ENCODE results near the gene HBEGF.
A peak's percentile ranks its signal among the peaks of the same experiment; 100 is the strongest.
"Not testable (repeated sequence)": the region's sequence is repeated elsewhere in the genome, so short reads cannot be mapped to it uniquely, and the experiment has no call there.

The HBEGF gene

DNA sequence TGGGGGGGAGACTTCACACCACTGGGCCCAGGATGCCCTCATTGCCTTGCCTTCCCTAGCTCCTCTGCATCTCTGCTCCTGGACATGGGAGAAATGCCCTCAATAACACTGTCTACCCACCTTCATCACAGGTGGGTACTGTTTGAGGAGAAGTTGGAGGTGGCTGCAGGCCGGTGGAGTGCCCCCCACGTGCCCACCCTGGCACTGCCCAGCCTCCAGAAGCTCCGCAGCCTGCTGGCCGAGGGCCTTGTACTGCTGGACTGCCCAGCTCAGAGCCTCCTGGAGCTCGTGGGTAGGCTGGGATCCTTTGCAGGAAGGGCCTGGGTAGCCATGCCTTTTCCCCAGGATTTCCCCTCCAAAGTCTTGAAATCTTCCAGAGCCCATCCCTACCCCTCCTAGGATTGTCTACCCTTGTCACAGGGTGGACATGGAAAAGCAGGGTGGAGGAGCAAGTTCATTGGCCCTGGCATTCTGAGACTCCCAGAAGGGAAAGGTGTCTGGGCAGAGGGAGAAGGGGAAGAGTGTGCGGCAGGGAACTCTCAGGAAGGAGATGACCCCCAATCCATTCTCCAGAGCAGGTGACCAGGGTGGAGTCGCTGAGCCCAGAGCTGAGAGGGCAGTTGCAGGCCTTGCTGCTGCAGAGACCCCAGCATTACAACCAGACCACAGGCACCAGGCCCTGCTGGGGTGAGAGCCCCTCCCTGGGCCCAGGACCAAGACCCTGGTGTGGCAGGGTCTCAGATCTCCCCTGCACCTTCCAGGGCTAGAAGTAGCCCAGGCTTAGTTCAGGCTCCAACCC lies 14.5 kb upstream of the HBEGF start:
- no peak for DNase-seq

DNA sequence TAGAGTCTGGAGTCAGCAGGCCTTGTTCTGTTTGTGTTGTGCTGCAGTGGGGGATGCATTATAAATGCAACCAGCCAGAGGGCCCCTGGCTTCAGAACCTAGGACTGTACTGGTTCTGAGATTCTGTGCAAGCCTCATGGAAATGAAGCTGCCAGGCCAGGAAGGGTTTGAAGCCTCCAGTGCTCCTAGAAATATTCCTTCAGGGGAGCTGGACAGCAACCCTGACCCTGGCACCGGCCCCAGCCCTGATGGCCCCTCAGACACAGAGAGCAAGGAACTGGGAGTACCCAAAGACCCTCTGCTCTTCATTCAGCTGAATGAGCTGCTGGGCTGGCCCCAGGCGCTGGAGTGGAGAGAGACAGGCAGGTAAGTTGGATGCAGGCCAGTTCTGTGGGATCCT lies 13.7 kb upstream of the HBEGF start, which contains the start of gene SLC4A9:
SLC4A9 (plus strand) TSS at position 94 of the 400 bp plus-strand sequence; CDS start at position 137, 43 bp downstream.
- no peak for DNase-seq

GRCh38 chr5:140358738-140359310 lies 12.4 kb upstream of the HBEGF start:
- DNase-seq, result no peak

- peak; percentile 40 to 80 (median 58) for DNase-seq
Measured at GRCh38 chr5:140357726-140358093, 11.3 kb upstream of the HBEGF start.

DNA sequence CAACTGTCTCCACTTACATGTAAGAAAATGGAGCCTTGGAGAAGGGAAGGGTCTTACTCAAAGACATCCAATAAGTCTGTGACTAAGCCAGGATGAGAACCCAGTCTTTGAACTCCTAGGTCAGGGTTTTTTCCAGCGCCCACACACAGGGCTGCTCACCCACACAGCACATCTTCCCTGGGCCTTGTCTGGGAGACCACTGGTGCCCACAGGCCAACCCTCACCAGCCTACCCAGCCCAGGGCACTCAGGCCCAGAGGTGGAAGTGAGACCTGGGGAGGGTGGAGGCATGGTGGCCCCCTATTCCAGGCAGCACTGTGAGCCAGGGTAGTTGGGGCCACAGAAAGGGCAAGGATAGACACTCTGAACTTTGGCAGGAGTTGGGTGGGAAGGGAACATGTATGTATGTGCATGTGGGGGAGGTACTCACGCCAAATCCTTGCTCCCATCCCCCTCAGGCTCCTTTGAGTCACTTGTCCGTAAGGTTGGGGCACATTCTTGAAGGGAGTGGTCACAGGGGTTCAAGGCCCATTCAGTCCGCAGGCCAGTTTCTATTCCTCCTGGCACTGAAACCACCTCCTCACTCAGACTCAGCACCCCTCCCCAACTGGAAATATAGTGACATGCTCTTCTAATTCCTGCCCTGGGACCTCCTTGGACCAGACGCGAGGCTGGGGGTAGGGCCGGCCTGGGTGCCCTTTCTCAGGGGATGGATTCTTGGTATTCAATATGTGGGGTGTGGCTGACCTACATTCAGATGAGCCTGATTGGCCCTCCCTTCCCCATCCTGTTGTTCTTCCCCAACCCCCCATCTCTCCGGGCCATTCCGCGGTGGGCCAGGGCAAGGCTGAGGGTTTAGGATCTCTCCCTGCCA lies 10.7 kb upstream of the HBEGF start:
- no peak for DNase-seq

DNA sequence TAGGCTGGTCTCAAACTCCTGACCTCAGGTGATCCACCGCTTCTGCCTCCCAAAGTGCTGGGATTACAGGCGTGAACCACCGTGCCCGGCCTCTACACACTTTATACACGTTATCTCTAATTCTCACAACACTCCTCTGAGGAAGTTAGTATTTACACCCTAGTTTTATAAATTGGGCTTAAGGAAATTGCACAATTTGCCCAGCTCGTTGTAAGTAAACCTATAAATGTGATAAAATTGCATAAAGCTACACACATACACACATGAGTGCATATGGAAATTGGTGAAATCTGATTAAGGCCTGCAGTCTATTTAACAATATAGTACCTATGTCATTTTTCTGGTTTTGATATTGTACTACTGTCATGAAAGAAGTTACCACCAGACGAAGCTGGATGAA lies 9.1 kb upstream of the HBEGF start:
- no peak for DNase-seq

- DNase-seq, result peak in 2 of 5 experiments; percentile 60 to 65
Measured at GRCh38 chr5:140351609-140352334, 5.4 kb upstream of the HBEGF start.

DNA sequence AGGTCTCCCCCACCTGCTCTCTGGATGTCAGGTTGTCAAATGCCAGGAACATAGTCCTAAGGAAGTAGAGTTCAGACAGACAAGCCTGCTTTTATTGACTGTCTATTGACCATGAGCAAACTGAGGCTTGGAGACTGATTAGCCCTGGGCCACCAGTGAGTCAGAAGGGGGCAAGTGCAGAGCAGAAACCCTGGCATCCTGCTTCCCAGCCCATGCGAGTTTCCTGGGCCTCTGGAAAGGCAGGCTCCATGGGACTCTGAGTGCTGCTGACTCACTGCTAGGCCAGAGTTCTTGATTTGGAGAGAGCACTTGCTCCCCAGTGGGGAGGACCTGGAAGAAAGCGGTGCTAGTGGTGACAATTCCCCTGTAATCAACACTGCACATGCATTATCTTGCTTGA lies 2.8 kb upstream of the HBEGF start:
- no peak for DNase-seq

GRCh38 chr5:140348104-140348503 lies 1.7 kb upstream of the HBEGF start:
- no peak for DNase-seq

DNA sequence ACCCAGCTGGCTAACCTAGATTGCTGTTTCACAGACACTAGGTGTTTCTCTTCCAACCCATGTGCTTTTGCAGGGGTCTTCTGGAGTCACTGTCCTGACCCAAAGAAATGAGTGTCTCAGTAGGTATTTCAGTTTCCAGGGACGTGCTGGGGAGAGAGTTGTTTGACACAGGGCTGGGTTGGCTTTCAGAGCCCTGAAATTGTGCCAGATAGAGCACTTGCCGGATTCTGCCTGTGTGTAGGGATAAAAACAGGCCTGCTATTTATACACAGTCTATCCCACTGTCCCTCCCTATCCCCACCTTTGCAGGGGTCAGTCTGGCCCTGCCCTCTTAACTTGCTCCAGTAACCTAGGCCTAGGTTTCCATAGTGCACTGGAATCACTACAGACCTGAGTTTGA lies 957 bp upstream of the HBEGF start:
- no peak for DNase-seq

- DNase-seq, result no peak
Measured at GRCh38 chr5:140345919-140346347, 470 bp downstream of the HBEGF start.

GRCh38 chr5:140344683-140345423 lies 1.6 kb downstream of the HBEGF start:
- no peak for DNase-seq

DNA sequence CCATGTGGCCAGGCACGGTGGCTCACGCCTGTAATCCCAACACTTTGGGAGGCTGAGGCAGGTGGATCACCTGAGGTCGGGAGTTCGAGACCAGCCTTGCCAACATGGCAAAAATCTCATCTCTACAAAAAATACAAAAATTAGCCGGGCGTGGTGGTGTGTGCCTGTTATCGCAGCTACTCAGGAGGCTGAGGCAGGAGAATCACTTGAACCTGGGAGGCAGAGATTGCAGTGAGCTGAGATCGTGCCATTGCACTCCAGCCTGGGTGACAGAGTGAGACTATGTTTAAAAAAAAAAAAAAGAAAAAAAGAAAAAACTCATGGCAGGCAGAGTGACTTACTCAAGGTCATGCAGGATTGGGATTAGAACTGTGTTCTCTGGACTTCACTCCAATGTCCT lies 2.6 kb downstream of the HBEGF start:
- not testable (repeated sequence) for DNase-seq

DNA sequence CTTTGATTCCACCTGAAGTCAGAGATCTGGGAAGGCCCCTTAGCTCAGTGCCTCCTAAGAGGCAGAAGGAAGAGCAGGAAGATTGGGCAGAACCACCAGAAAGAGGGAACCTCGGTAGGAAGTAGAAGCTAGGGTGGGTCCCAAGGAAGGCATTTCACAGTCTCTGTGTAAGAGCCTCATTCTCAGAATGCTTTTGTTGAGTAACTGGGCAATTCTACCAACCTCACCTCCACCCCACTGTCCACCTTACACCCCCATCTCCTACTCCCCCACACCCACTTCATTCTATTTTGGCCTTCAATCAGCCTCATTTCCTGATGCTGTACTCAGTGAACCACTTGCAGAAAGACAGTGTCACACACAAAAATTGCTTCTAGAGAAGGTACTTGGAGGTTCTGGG lies 3.5 kb downstream of the HBEGF start:
- DNase-seq, result no peak

DNA sequence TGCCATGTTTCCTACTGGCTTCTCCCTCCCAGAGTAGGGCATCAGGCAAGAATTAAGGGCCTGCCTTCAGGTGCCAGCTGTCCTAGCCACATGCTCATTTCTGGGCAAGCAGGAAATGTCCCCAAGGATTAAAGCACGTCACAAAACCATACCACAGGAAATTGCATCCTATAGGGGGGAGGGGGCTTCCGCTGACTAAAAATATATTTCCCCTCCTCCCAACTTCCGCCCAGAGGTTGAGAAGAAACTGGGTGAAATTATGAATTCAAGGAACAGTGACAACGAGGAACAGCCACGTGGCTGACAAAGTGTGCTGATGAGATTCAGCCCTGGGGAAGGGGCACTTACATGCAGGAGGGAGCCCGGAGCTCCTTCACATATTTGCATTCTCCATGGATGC lies 4.1 kb downstream of the HBEGF start:
- DNase-seq, result peak in 1 of 5 experiments; percentile 82

GRCh38 chr5:140341591-140341990 lies 4.8 kb downstream of the HBEGF start:
- no peak for DNase-seq

DNA sequence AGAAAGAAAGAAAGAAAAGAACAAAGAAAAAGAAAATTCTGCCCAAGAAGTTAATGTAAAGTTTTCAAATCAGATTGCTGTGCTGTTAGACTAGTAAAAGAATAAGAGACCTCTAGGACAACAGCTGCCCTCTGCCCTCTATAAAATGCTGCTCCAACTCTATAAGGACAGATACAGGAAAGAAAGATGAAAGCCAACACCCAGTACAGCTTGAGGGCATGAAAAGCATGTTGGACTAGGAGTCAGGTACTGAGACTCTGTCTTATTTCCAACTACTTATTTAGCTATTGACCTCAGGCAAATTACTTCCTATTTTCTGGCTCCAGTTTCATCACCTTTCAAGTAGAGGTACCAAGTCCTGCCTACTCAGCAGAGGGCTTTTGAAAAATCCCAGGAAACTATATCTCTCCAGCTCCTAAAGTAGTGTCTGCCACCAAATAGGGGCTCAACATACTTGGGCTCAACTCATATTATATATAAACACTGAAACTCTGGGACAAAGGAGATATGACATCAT lies 5.7 kb downstream of the HBEGF start:
- DNase-seq, result no peak

DNA sequence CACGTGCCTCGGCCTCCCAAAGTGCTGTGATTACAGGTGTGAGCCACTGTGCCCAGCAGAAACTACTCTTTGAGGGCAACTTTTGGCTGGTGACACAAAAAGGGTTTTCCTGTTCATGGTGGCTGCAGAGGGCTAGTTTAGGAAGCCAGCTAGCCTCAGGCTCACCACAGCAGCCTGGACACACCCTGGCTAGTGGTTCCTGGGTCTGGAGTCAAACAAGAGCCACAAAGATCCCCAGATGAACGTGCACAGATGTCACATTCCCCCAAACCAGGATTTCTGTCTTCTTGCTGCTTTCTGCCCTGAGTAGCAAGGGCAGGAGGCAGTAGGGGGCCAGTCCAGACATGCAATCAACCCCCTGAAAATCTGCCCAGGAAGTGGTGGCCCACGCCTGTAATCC lies 6.8 kb downstream of the HBEGF start:
- DNase-seq, result no peak

- no peak for DNase-seq
Measured at GRCh38 chr5:140338908-140339307, 7.5 kb downstream of the HBEGF start.

GRCh38 chr5:140338336-140338735 lies 8.1 kb downstream of the HBEGF start:
- DNase-seq, result no peak

GRCh38 chr5:140337880-140338279 lies 8.5 kb downstream of the HBEGF start:
- no peak for DNase-seq

GRCh38 chr5:140336388-140336787 lies 10.0 kb downstream of the HBEGF start:
- no peak for DNase-seq
